ENCODE measurements around the gene OPN4.
"Not testable (repeated sequence)": the region's sequence is repeated elsewhere in the genome, so short reads cannot be mapped to it uniquely, and the experiment has no call there.

OPN4 gene, protein sequence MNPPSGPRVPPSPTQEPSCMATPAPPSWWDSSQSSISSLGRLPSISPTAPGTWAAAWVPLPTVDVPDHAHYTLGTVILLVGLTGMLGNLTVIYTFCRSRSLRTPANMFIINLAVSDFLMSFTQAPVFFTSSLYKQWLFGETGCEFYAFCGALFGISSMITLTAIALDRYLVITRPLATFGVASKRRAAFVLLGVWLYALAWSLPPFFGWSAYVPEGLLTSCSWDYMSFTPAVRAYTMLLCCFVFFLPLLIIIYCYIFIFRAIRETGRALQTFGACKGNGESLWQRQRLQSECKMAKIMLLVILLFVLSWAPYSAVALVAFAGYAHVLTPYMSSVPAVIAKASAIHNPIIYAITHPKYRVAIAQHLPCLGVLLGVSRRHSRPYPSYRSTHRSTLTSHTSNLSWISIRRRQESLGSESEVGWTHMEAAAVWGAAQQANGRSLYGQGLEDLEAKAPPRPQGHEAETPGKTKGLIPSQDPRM

DNA sequence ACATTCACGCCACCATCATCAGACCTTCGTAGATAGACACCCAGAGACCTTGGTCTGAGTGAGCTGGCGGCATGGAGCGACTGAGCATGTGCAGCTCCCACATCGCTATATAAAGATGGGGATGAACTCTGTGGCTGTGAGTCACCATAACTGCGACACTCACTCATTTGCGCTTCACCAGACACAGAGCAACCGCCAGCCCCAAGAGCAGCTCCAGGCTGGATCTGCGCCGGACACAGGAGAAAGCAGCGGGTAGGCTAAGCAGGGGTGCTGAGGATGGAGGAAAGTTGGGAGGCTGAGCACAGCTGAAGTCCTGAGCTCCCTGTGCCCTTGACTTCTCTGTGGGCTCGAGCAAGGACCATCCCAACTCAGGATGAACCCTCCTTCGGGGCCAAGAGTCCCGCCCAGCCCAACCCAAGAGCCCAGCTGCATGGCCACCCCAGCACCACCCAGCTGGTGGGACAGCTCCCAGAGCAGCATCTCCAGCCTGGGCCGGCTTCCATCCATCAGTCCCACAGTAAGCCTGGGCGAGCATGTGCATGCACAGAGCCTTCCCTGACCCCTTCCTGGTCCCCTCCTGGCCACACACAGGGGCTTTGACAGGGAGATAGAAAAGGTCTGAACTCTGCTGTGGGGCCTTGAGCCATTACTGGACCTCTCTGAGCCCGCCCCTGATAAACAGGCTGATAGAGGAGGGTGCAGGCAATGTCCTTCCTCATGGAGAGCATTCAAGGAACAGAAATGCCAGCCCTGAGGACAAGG, at the start of gene OPN4:
TSS of gene OPN4 (plus strand) at position 137 of the 762 bp plus-strand sequence. CDS start at position 374, 237 bp downstream.
- DNase-seq, result no peak

DNA sequence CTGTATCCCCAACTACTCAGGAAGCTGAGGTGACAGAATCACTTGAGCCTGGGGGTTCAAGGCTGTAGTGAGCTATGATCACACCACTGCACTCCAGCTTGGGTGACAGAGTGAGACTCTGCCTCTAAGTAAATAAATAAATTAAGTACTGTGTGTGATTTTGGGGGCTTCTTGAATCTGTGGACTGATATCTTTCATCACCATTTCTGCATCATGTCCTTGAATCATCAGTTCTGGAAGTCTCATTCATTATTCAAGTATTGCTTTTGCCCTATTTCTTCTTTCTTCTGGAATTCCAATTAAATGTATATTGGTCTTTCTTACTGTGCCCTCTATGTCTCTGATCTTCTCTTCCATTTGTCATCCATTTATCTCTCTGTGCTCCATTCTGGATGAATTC, 46.7 kb upstream of the OPN4 start:
- no peak for DNase-seq

DNA sequence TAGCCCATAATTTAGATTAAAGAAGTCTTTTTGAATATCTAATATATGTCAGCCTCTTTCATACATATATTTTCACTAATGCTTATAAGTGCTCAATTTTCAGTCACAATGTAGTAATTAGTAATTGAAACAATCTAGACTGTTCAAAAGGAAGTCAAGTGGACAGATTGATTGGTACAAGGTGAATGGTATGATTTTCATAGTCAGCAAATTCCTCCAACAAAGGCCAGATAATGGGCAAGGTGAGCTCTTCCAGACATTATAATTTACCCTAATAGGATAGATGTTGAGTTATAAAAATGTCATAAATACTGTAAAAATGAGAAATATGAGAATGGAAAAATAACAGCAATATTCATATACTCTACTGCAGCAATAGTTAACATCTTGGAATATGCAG, 44.4 kb upstream of the OPN4 start:
- DNase-seq, result no peak

DNA sequence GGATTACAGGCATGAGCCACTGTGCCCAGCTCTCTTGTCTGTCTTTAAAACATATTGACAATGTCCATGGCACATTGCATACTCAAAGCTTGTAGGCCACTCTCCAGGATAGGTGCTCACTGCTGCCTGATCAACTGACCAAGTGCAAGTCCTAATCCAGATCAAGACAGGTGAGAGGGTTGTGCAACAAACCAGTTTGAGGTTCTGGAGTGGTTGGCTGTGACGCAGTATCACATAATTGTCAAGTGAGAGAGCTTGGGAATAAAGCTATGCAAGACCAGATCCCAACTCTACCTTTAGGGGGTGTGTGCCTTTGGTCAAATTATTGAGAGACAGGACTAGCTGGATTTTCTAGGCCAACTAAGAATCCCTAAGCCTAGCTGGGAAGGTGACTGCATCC, 43.0 kb upstream of the OPN4 start:
- no peak for DNase-seq

DNA sequence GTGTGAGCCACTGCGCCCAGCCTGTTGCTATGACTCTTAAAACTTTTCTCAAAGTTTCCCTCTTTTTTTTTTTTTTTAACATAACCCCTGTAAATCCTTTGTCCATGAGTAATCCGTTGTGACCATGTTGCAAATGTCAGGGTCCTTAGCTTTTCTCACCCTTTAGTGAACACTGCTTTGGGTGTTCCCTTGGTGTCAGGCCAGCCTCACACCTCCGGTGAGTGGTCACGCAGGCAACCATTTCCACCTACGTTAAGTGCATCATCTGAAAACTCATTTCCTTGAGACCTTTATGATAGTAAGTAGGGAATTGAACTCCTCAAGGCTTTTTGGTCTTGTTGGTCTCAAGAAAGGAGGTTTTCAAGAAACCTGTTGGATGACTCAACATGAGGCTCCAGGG, 41.3 kb upstream of the OPN4 start:
- no peak for DNase-seq

DNA sequence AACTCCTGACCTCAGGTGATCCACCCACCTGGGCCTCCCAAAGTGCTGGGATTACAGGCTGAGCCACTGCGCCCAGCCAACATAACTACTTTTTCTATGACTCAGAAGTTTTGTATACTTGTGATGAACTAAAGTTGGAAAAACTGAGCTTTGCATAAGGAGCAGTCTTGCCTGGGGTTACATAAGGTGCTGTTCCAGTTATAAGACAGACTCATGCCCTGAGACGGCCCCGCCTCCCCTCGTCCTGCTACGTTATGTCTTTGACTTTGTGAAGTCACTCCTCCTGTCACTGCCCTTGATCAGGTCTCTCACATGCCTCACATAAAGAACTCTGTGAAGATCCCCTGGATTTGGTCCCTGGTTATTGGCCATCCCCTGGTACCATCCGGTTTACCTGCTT, 40.4 kb upstream of the OPN4 start:
- DNase-seq, result no peak

DNA sequence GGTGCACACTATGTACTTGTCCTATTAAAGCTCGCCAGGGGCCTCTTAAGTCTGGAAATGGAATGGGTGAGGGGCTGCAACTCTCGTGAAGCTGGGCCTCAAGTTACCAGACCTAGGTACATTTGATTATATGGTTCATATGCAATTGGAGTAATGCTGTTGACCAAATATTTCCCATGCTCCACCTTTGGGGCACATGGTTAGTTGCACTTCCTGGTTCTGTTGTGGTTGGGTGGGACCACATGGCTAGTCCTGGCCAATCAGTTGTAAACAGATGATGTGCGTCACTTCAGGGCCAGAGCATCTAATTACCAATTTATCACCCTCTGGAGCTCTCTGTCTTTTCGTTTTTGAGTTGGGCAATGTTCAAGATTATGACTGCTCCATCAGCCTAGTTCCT, 39.5 kb upstream of the OPN4 start:
- no peak for DNase-seq

DNA sequence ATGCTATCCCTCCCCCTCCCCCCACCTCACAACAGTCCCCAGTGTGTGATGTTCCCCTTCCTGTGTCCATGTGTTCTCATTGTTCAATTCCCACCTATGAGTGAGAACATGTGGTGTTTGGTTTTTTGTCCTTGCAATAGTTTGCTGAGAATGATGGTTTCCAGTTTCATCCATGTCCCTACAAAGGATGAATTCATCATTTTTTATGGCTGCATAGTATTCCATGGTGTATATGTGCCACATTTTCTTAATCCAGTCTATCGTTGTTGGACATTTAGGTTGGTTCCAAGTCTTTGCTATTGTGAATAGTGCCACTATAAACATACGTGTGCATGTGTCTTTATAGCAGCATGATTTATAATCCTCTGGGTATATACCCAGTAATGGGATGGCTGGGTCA, 37.1 kb upstream of the OPN4 start:
- DNase-seq, result not testable (repeated sequence)

DNA sequence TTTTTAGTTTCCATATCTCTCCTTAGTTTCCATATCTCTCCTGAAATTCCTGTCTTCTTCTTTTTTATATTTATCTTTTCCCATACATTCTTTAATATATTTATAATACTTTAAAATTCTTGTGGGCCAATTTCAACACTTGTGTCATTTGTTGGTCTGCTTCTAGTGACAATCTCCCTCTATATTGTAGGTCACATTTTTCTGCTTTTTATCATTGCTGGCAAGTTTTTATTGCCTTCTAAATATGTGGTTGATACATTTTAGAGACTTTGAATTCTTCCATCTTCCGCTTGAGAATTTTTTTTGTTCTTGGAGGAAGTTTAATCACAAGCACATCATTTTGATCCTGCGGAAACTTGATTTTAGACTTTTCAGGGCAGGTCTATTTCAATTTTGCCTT, 26.0 kb upstream of the OPN4 start:
- no peak for DNase-seq

DNA sequence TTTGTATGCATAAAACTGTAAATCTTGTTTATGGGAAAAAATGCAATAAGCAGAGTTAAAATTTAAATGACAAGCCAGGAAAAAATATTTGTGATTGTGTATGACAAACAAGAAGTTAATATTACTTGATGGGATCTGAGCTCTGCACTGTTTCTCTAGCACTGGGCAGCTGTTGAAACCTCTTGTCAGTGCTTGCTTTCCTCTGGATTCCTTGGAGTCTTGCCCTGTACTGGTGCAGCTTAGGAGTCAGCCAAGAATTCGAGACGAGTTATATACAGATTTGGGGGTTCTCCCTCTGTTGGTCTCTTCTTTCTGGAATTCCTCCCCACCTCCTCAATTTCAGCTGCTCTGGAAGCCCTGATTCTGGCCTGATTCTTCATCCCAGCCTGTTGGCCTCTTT, 24.3 kb upstream of the OPN4 start:
- DNase-seq, result no peak

DNA sequence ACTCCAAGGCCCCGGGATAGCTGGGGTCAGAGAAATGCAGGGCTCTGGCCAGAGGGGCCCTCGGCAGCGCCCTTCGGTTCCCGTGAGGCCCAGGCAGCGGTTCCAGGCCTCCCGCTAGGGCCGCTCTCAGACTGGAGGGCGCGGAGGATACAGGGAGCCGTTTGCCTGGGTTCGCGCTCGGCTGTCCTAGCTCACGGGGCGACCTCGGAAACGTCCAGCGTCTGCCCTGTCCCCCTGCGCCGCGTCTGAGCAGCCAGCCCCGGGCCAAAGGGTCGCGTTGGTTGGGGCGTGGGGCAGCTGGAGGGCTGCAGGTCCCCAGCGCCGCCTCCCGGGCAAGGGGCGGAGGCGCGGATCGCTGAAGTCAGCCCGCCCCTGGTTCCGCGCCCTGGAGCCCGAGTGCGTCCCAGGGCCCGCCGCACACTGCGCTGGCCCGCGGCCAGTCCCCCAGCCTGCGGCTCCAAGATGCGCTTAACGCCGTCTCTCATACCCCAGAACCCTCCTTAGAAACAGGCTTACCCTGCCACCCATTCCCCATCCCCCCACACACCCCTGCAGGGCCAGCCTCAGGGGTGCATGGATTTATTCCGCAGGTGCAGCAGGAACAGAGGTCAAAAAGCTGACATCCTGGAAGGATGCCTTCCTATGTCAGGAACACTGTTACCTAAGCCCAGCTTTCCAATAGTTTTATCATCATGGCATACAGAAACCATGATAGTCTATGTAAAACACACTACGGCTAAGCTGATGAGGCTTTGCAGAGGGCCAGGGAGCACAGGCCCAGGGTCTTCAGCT, 22.1 kb upstream of the OPN4 start:
- no peak for DNase-seq

DNA sequence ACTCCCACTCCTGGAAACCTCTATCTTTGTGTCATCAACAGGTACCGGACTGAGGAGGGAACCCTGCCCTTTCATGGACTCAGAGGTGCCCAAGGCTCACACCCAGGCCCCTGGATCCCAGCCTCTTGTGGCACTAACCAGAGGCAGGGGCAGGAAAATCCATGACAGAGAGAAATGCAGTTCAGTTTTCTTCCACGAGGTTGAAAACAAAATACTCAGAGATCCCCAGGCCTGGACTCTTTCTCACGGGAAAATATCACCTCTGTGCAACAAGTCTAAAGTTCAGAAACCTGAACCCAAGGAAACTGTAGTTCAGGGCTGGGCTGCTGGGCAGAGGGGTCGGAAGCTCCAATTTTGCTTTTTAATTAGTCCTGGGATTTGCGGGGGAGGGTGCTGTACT, 21.4 kb upstream of the OPN4 start:
- no peak for DNase-seq

DNA sequence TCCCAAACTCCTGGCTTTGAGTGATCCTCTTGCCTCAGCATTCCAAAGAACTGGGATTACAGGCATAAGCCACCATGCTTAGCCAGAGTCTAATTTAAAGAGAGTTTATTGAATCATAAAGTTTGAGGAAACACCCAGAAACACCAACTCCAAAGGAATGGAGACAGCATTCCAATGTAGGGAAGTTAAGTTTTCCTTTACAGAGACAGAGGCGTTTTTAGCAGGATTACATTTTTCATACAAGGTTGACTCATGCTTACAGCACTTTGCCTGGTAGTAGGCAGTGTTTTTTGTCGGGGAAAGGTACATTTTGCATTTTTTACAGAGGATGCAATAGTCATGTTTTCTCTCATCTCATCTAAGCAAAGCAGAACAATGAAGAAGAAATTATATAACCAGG, 18.9 kb upstream of the OPN4 start:
- DNase-seq, result no peak

DNA sequence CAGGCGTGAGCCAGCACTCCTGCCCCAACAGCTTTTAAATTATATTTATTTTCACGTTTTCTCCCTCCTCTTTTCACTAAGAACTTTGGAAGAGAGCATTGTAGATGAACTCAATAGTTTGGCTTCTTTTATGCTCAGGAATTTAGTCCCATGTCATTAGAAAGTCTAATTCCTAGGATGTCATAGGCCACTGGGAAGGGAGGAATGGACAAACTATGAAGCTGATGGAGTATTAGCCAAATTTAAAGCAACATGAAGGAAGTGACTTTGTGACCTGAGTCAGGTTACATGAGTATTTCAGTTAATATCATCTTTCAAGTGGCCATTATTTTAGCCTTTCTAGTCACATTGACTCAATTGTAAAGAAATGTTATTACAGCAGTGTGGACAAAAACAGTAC, 18.0 kb upstream of the OPN4 start:
- no peak for DNase-seq

DNA sequence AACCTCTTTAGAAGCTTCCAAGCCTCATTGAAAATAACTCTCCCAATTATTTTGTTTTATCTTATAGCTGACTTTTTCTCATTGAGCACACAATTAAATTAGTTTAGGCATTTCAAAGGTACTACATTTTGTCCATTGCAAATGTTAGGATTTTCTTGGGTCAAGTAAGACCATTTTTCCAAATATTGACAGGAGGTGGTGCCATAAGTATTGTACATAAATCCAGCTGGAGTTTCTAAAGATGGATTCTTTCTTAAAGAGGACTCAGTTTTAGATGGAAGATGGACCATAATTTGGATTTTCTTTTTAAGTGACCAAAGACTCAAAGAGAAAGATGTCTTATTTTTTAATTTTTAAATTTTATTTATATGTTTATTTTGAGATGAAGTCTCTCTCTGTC, 12.3 kb upstream of the OPN4 start:
- DNase-seq, result no peak

DNA sequence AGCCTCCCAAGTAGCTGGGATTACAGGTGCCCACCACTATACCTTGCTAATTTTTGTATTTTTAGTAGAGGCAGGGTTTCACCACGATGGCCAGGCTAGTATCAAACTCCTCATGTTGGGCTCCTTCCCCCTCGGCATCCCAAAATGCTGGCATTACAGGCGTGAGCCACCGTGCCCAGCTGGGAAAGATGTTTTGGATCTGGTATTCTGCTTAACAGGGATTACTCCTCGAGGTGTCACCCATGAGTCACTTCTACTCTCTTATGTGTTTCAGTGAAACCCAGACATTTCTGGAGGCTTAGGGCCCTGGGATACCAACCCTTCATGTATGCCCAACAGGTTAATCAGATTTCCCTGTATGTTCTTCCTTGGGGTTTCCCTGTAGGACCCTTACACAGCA, 11.8 kb upstream of the OPN4 start:
- no peak for DNase-seq

DNA sequence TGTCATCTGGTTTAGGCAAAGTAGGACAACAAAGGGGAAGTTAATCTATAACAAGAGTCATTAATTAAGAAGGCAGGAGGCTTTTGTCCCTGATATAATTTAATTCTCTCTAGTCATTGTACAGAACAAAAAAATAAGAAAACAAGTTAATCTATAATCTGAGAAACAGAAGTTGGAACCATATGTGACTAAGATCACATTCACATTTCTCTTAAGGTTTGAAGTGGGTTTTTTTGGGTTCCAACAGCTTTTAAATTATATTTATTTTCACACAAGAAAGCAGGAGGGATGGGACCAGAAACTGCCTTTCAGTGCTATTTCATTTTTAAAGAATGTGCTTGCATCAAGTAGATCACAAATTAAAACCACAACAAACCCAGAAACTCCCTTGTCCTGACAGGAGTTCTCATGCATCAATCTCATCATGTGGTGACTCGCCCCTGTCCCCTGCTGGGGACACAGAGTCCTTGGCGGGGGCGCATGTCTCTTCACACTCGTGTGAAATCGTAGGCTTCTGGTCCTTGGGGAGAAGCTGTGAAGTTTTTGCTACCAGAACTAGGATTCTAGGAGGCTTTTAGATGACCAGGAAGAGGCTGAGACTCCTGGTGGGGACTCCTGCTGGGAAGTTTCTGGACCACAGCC, 10.1 kb upstream of the OPN4 start:
- DNase-seq, result peak in 1 of 2 experiments; percentile 36

DNA sequence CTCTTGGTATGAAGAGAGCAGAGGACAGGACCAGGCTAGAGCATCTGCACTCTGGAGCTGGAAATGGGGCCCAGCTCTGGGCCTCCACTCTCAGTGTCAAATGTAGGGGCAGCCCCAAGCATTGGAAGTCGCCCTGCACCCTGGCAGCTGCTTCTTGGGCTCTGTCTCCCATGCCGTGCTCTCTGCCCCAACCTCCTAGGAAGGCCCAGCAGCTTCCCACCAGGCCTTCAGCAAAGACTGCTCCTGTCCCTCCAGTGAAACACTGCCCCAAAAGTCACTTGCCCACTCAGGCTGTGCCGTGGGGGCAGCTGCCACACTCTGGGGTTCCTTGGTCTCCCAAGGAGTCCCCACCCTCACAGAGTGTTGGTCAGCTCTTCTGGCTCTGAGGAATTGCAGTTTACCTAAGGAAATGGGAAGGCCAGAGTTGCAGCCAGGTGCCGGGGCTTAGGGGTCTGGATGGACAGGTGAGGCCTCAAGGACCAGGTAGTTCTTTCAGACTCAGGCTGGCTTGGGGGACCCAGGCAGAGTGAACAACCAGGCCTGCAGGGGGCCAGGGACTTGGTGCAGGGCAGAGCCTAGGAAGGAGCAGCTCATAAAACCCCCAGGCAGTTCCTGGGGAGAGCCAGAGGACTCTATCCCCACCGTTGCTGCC, 9.4 kb upstream of the OPN4 start:
- no peak for DNase-seq

DNA sequence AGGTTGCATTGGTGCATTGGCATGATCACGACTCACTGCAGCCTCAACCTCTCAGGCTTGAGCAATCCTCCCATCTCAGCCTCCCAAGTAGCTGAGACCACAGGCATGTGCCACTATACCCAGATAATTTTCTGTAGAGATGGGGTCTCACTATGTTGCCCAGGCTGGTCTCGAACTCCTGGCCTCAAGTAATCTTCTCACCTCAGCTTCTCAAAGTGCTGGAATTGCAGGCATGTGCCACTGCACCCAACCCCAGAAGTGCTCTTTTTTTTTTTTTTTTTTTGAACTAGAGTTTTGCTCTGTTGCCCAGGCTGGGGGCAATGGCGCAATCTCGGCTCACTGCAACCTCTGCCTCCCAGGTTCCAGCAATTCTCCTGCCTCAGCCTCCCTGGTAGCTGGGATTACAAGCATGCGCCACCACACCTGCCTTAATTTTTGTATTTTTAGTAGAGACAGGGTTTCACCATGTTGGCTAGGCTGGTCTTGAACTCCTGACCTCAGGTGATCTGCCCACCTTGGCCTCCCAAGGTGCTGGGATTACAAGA, 8.7 kb upstream of the OPN4 start:
- not testable (repeated sequence) for DNase-seq

DNA sequence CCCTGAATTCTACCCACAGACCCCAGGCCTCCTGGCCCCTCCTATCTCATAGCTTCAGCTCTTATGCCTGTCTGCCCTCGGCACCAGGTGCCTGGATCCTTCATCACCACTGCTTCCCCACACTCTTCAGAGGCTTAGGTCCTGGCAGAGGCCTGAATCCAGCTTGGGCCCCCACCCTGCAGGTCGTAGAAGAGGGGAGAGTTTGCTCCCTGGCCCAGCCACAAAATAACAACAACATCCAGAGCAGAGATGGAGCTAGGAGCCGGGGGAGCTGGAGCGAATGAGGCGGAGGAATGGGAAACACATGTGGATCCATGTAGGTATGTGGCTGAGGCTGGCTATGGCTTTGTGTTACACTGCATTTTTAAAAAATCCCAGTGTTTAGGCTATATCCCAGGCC, 7.8 kb upstream of the OPN4 start:
- DNase-seq, result no peak

DNA sequence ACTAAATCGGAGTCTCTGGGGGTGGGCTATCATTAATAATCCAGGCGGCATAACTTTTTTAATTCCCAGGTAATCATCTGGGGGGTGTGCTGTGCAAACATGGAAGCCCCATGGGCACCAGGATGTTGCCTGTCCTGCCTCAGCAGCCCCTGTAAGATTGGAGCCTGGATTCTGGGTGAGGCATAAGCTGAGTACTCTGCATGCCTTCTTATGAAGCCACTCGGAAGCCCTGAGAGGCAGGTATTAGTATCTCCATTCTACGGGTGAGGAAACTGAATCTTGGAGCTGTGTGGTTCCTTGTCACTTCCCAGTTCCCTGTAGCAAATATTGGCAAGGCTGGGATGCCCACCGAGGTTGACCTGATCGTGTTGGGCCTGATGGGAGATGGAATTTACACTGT, 7.4 kb upstream of the OPN4 start:
- DNase-seq, result no peak
